ENCODE measurements around the gene HFM1. TPM values are rescaled to one million over a fixed set of nuclear protein-coding genes. Genes with fewer than 3 reads are reported as not detected.
"Not testable (repeated sequence)": the region's sequence is repeated elsewhere in the genome, so short reads cannot be mapped to it uniquely, and the experiment has no call there.

HFM1 gene
- total RNA-seq, 5 donors from 2014 or later (not counting 1 experiment from before 2014, with no cell fraction given) = not detected

DNA sequence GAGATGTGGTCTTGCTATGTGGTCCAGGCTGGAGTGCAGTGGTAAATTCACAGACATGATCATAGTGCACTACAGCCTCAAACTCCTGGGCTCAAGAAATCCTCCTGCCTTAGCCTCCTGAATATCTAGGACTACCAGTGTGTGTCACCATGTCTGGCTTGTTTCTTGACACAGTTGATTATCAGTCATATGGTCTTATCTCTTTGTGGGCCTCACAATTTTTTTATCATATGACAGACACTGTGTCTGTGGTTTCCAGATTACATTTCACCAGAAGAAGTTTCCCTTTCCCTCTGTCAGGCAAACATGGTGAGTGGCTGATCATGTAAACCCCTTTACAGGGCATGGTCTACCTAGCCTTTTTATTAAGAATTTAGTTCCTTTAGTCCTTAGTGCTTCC, 96.1 kb downstream of the HFM1 start:
- H3K4me3 ChIP-seq (ENCODE audit: control insufficient read depth in 1 of 2, extremely low read depth in 1 of 2, low read length in 1 of 2) = no peak overlapping the region
- ChIA-PET CTCF (no interaction called here), POLR2A (no interaction called here)
- no peaks in the 10 kb centered on the region for H3K4me1 ChIP-seq (ENCODE audit: control insufficient read depth in 1 of 2, extremely low read depth in 1 of 2, insufficient read depth in 2 of 2, low read length in 2 of 2)
- H3K4me1 Mint-ChIP-seq = no peaks in the 10 kb centered on the region
- ATAC-seq (replicated peaks in 1 of 4) (no peak), DNase-seq (no peak)
- H3K27ac Mint-ChIP-seq = no peak overlapping the region
- H3K4me3 Mint-ChIP-seq = no peak overlapping the region
- H3K9me3 ChIP-seq = no peaks in the 10 kb centered on the region
- no peaks in the 10 kb centered on the region for H3K36me3 ChIP-seq (ENCODE audit: control insufficient read depth in 2 of 2, extremely low read depth in 1 of 2, insufficient read depth in 1 of 2, low read length in 1 of 2)
- H3K9me3 Mint-ChIP-seq = peaks cover 7 to 19% (median 11%) of the 10 kb centered on the region in 3 donors
- peaks cover 0 to 9% of the 10 kb centered on the region in 2 experiments for H3K27me3 ChIP-seq (replicated peaks in 1 of 2; ENCODE audit: control insufficient read depth in 2 of 2, extremely low read depth in 1 of 2, insufficient read depth in 2 of 2, low read length in 1 of 2)
- H3K36me3 Mint-ChIP-seq = no peaks in the 10 kb centered on the region
- no peak overlapping the region for H3K27ac ChIP-seq (ENCODE audit: low read length)
- H3K27me3 Mint-ChIP-seq = peaks cover 17% of the 10 kb centered on the region in 2 donors

DNA sequence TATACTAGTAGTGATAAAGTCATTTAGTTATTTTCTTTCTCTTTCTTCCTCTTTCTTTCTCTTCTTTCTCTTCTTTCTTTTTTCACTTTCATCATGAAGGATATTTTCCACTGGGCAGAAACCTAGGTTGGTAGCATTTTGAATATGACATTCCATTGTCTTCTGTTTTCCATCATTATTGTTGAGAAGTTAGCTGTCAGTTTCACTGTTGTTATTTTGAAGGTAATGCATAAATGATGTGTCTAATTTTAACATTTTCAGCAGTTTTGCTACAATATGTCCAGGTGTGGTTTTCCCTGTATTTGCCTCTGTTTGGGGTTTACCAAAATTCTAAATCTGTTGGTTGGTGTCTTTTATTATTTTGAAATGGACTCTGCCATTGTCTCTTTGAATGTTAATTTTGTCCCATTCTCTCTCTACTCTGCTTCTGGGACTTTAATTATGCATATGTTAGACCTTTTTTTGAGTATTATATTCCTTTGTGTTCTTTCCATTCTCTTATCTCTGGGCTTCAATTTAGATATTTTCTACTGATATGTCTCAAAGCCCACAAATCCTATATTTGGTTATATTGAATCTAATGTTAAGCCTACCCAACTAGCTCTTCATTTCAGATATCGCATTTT, 96.7 kb downstream of the HFM1 start:
- H3K27me3 Mint-ChIP-seq = peaks cover 16 to 17% of the 10 kb centered on the region in 2 donors
- no peaks in the 10 kb centered on the region for H3K4me1 Mint-ChIP-seq
- Histone ChIP-seq H3K27ac (ENCODE audit: low read length) (no peak overlapping the region), H3K36me3 (ENCODE audit: control insufficient read depth in 2 of 2, extremely low read depth in 1 of 2, insufficient read depth in 1 of 2, low read length in 1 of 2) (no peaks in the 10 kb centered on the region), H3K27me3 (replicated peaks in 1 of 2; ENCODE audit: control insufficient read depth in 2 of 2, extremely low read depth in 1 of 2, insufficient read depth in 2 of 2, low read length in 1 of 2) (peaks cover 0 to 9% of the 10 kb centered on the region in 2 experiments), H3K4me3 (ENCODE audit: control insufficient read depth in 1 of 2, extremely low read depth in 1 of 2, low read length in 1 of 2) (no peak overlapping the region), H3K9me3 (no peaks in the 10 kb centered on the region), H3K4me1 (ENCODE audit: control insufficient read depth in 1 of 2, extremely low read depth in 1 of 2, insufficient read depth in 2 of 2, low read length in 2 of 2) (no peaks in the 10 kb centered on the region)
- H3K4me3 Mint-ChIP-seq = no peak overlapping the region
- H3K27ac Mint-ChIP-seq = no peak overlapping the region
- WGBS (ENCODE audit: insufficient coverage) = no CpG with 5 or more reads among the region's 1 CpG
- no peaks in the 10 kb centered on the region for H3K36me3 Mint-ChIP-seq
- ATAC-seq (replicated peaks in 1 of 4) (no peak), DNase-seq (no peak)
- POLR2A ChIA-PET = no interaction called here
- peaks cover 11 to 23% (median 15%) of the 10 kb centered on the region in 3 donors for H3K9me3 Mint-ChIP-seq
- CTCF ChIA-PET = no interaction called here

DNA sequence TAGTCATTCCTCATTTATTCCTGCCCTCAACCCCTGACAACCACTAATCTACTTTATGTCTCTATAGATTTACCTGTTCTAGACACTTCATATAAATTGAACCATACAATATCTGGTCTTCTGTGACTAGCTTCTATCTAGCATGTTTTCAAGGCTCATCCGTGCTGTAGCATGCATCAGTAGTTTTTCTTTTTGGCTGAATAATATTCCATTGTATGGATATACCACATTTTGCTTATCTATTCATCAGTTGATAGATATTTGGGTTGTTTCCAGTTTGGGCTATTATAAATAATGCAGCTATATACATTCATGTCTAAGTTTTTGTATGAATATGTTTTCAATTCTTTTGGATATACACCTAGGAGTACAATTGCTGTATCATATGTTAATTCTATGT, 101.5 kb downstream of the HFM1 start:
- H3K4me3 ChIP-seq (ENCODE audit: control insufficient read depth in 1 of 2, extremely low read depth in 1 of 2, low read length in 1 of 2) = no peak overlapping the region
- no peaks in the 10 kb centered on the region for H3K36me3 Mint-ChIP-seq
- no peaks in the 10 kb centered on the region for H3K4me1 ChIP-seq (ENCODE audit: control insufficient read depth in 1 of 2, extremely low read depth in 1 of 2, insufficient read depth in 2 of 2, low read length in 2 of 2)
- no peak overlapping the region for H3K27ac Mint-ChIP-seq
- no peak for ATAC-seq (replicated peaks in 1 of 4)
- no peaks in the 10 kb centered on the region for H3K36me3 ChIP-seq (ENCODE audit: control insufficient read depth in 2 of 2, extremely low read depth in 1 of 2, insufficient read depth in 1 of 2, low read length in 1 of 2)
- no peak overlapping the region for H3K4me3 Mint-ChIP-seq
- ChIA-PET CTCF (interaction anchor here in 1 of 2 donors (0.6 kb wide), 1 partner anchor 40 kb away, joined by 4 read pairs; no protein-coding TSS in a partner anchor), POLR2A (no interaction called here)
- no peak overlapping the region for H3K27ac ChIP-seq (ENCODE audit: low read length)
- no peaks in the 10 kb centered on the region for H3K4me1 Mint-ChIP-seq
- peaks cover 0 to 3% of the 10 kb centered on the region in 2 experiments for H3K27me3 ChIP-seq (replicated peaks in 1 of 2; ENCODE audit: control insufficient read depth in 2 of 2, extremely low read depth in 1 of 2, insufficient read depth in 2 of 2, low read length in 1 of 2)
- no peaks in the 10 kb centered on the region for H3K9me3 ChIP-seq
- no peak for DNase-seq
- peaks cover 2 to 4% of the 10 kb centered on the region in 2 donors for H3K27me3 Mint-ChIP-seq
- WGBS (ENCODE audit: insufficient coverage) = no CpG with 5 or more reads among the region's 1 CpG
- H3K9me3 Mint-ChIP-seq = peaks cover 9 to 13% (median 11%) of the 10 kb centered on the region in 3 donors

- H3K9me3 Mint-ChIP-seq; H3K4me3 Mint-ChIP-seq; H3K27ac ChIP-seq (ENCODE audit: low read length); H3K36me3 ChIP-seq (ENCODE audit: control insufficient read depth in 2 of 2, extremely low read depth in 1 of 2, insufficient read depth in 1 of 2, low read length in 1 of 2); POLR2A ChIA-PET; CTCF ChIA-PET; H3K4me3 ChIP-seq (ENCODE audit: control insufficient read depth in 1 of 2, extremely low read depth in 1 of 2, low read length in 1 of 2); H3K9me3 ChIP-seq; DNase-seq; ATAC-seq (replicated peaks in 1 of 4); H3K4me1 Mint-ChIP-seq; H3K27ac Mint-ChIP-seq; H3K27me3 ChIP-seq (replicated peaks in 1 of 2; ENCODE audit: control insufficient read depth in 2 of 2, extremely low read depth in 1 of 2, insufficient read depth in 2 of 2, low read length in 1 of 2); H3K36me3 Mint-ChIP-seq; H3K4me1 ChIP-seq (ENCODE audit: control insufficient read depth in 1 of 2, extremely low read depth in 1 of 2, insufficient read depth in 2 of 2, low read length in 2 of 2): not testable (repeated sequence)
- H3K27me3 Mint-ChIP-seq = peaks cover 3 to 13% of the 10 kb centered on the region in 2 donors
- 100% methylated on average over 7 of the region's 47 CpGs for WGBS (ENCODE audit: insufficient coverage)
Measured at GRCh38 chr1:91288843-91289553, 115.6 kb downstream of the HFM1 start.

GRCh38 chr1:91286962-91287317, 117.7 kb downstream of the HFM1 start:
- H3K4me1 Mint-ChIP-seq; H3K27me3 ChIP-seq (replicated peaks in 1 of 2; ENCODE audit: control insufficient read depth in 2 of 2, extremely low read depth in 1 of 2, insufficient read depth in 2 of 2, low read length in 1 of 2); H3K4me1 ChIP-seq (ENCODE audit: control insufficient read depth in 1 of 2, extremely low read depth in 1 of 2, insufficient read depth in 2 of 2, low read length in 2 of 2); ATAC-seq (replicated peaks in 1 of 4); H3K4me3 Mint-ChIP-seq; DNase-seq; H3K27ac ChIP-seq (ENCODE audit: low read length); H3K36me3 Mint-ChIP-seq; CTCF ChIA-PET; H3K36me3 ChIP-seq (ENCODE audit: control insufficient read depth in 2 of 2, extremely low read depth in 1 of 2, insufficient read depth in 1 of 2, low read length in 1 of 2); H3K4me3 ChIP-seq (ENCODE audit: control insufficient read depth in 1 of 2, extremely low read depth in 1 of 2, low read length in 1 of 2); H3K9me3 ChIP-seq; POLR2A ChIA-PET; H3K27ac Mint-ChIP-seq; H3K9me3 Mint-ChIP-seq: not testable (repeated sequence)
- 65% methylated on average over 2 of the region's 13 CpGs for WGBS (ENCODE audit: insufficient coverage)
- H3K27me3 Mint-ChIP-seq = peaks cover 3 to 13% of the 10 kb centered on the region in 2 donors

DNA sequence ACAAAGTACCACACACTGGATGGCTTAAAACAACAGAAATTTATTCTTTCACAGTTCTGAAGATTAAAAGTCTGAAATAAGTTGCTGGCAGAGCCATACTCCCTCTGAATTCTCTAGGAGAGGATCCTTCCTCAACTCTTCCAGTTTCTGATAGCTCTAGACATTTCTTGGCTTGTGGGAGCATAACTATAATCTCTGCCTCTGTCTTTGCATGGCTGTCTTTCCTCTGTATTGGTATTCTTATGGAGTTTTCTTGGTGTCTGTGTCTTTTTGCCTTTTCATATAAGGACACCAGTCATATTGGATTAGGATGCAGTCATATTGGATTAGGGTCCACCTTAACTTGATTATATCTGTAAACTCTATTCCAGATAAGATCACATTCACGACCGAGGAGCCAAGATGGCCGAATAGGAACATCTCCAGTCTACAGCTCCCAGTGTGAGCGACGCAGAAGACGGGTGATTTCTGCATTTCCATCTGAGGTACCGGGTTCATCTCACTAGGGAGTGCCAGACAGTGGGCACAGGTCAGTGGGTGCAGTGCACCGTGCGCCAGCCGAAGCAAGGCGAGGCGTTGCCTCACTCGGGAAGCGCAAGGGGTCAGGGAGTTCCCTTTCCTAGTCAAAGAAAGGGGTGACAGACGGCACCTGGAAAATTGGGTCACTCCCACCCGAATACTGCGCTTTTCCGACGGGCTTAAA, 118.2 kb downstream of the HFM1 start:
- DNase-seq; CTCF ChIA-PET; H3K27me3 ChIP-seq (replicated peaks in 1 of 2; ENCODE audit: control insufficient read depth in 2 of 2, extremely low read depth in 1 of 2, insufficient read depth in 2 of 2, low read length in 1 of 2); H3K4me3 Mint-ChIP-seq; H3K4me1 ChIP-seq (ENCODE audit: control insufficient read depth in 1 of 2, extremely low read depth in 1 of 2, insufficient read depth in 2 of 2, low read length in 2 of 2); H3K4me1 Mint-ChIP-seq; H3K36me3 ChIP-seq (ENCODE audit: control insufficient read depth in 2 of 2, extremely low read depth in 1 of 2, insufficient read depth in 1 of 2, low read length in 1 of 2); H3K27ac ChIP-seq (ENCODE audit: low read length); POLR2A ChIA-PET; H3K4me3 ChIP-seq (ENCODE audit: control insufficient read depth in 1 of 2, extremely low read depth in 1 of 2, low read length in 1 of 2); H3K27ac Mint-ChIP-seq; ATAC-seq (replicated peaks in 1 of 4); H3K36me3 Mint-ChIP-seq; H3K9me3 ChIP-seq; H3K9me3 Mint-ChIP-seq: not testable (repeated sequence)
- peaks cover 3 to 13% of the 10 kb centered on the region in 2 donors for H3K27me3 Mint-ChIP-seq
- no CpG with 5 or more reads among the region's 19 CpGs for WGBS (ENCODE audit: insufficient coverage)

Data from T-cell (primary cell).